Measurements from ENCODE around the gene ANKZF1.

GRCh38 chr2:219282375-219282774 lies 52.8 kb downstream of the ANKZF1 start:
- TF ChIP-seq, protein P1, sequence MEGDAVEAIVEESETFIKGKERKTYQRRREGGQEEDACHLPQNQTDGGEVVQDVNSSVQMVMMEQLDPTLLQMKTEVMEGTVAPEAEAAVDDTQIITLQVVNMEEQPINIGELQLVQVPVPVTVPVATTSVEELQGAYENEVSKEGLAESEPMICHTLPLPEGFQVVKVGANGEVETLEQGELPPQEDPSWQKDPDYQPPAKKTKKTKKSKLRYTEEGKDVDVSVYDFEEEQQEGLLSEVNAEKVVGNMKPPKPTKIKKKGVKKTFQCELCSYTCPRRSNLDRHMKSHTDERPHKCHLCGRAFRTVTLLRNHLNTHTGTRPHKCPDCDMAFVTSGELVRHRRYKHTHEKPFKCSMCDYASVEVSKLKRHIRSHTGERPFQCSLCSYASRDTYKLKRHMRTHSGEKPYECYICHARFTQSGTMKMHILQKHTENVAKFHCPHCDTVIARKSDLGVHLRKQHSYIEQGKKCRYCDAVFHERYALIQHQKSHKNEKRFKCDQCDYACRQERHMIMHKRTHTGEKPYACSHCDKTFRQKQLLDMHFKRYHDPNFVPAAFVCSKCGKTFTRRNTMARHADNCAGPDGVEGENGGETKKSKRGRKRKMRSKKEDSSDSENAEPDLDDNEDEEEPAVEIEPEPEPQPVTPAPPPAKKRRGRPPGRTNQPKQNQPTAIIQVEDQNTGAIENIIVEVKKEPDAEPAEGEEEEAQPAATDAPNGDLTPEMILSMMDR (IDR thresholded peaks at IDR 0.05; ENCODE audit: control extremely low read depth in 1 of 3, insufficient read depth in 1 of 3, low read depth in 1 of 3, low read length in 3 of 3) = no peak
- TF ChIP-seq POLR2AphosphoS5 (IDR thresholded peaks at IDR 0.05; ENCODE audit: low read depth, low read length) (no peak), JUN (IDR thresholded peaks at IDR 0.05; ENCODE audit: low read depth, low read length) (no peak), HDAC2 (IDR thresholded peaks at IDR 0.05; ENCODE audit: borderline replicate concordance in 1 of 2, low read depth in 2 of 2, low read length in 2 of 2) (no peak)
- TF ChIP-seq, protein P2, sequence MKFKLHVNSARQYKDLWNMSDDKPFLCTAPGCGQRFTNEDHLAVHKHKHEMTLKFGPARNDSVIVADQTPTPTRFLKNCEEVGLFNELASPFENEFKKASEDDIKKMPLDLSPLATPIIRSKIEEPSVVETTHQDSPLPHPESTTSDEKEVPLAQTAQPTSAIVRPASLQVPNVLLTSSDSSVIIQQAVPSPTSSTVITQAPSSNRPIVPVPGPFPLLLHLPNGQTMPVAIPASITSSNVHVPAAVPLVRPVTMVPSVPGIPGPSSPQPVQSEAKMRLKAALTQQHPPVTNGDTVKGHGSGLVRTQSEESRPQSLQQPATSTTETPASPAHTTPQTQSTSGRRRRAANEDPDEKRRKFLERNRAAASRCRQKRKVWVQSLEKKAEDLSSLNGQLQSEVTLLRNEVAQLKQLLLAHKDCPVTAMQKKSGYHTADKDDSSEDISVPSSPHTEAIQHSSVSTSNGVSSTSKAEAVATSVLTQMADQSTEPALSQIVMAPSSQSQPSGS (IDR thresholded peaks at IDR 0.05; ENCODE audit: low read length) = no peak
